PC-9 (cell line): ENCODE results near the gene MAP2K5.

ENCODE experiments used
- EZH2 ChIP-seq: fragments of 200-600 bp; sonication (generic); IDR thresholded peaks from 2 replicates; pipeline ENCODE4 v1.8.0; 2017; ENCODE audit warnings: antibody characterized with exemption, low read depth
- TF ChIP-seq, protein P1 (sequence below): fragments of 200-600 bp; sonication (generic); conservative IDR thresholded peaks from 2 replicates; pipeline ENCODE4 v1.6.1; 2017; ENCODE audit warnings: mixed run types, antibody characterized with exemption, mild to moderate bottlenecking, moderate library complexity

DNA sequence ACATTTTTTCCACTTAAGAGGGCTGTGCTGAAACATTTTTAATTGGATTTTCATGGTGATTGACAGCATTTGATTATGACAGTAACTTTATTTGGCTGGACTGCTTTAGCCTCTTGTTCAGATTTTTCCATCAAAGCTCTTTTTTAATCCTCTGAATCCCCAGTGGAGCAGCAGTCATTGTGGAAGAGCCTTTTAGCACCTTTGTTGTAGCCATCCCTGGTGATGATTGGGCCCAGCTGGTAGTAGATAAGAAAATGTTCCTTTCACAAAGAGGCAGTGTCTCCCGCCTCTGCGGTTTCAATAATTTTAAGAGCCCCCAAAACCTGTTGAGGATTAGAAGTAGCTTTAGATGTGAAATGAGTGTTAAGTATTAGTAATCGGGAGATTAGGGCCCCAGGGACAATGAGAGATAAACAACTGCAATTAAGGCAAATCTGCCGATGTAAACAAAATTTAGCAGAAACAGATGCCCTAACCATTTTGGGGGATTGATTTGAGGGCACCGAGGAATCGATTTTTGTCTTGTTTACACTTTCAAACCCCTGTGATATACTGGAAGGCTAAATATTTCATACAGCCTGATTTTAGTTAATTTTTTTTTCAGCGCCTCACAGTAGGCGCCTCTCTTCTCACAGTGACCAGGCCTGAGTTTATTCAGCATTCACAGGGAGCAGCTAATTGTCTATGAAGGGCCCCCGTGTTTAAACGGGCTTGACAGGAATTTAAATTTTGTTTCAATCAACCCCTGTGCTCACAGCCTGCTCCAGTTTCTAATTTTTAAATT, 239.6 kb downstream of the MAP2K5 start:
- TF ChIP-seq, protein P1, sequence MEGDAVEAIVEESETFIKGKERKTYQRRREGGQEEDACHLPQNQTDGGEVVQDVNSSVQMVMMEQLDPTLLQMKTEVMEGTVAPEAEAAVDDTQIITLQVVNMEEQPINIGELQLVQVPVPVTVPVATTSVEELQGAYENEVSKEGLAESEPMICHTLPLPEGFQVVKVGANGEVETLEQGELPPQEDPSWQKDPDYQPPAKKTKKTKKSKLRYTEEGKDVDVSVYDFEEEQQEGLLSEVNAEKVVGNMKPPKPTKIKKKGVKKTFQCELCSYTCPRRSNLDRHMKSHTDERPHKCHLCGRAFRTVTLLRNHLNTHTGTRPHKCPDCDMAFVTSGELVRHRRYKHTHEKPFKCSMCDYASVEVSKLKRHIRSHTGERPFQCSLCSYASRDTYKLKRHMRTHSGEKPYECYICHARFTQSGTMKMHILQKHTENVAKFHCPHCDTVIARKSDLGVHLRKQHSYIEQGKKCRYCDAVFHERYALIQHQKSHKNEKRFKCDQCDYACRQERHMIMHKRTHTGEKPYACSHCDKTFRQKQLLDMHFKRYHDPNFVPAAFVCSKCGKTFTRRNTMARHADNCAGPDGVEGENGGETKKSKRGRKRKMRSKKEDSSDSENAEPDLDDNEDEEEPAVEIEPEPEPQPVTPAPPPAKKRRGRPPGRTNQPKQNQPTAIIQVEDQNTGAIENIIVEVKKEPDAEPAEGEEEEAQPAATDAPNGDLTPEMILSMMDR = no peak
- no peak for TF ChIP-seq EZH2
